NCI-H510A treated with DMSO at 0.1 percent for 48 hours (cell line): ENCODE results near the gene ROBO1.

Experiments used
- DNase-seq: peaks from one replicate; lab custom pipeline; 2025; lab: John Stamatoyannopoulos, UW

The ROBO1 gene

GRCh38 chr3:78976200-78976599 is 791.6 kb downstream of the ROBO1 start:
- no peak for DNase-seq

GRCh38 chr3:78974181-78974790 is 793.5 kb downstream of the ROBO1 start:
- DNase-seq, result no peak

- DNase-seq, result no peak
Observed at GRCh38 chr3:78972617-78973301, 795.0 kb downstream of the ROBO1 start.

GRCh38 chr3:78970656-78971055 is 797.1 kb downstream of the ROBO1 start:
- DNase-seq, result no peak

GRCh38 chr3:78969483-78969882 is 798.3 kb downstream of the ROBO1 start:
- no peak for DNase-seq

- no peak for DNase-seq
Observed at GRCh38 chr3:78967061-78967460, 800.7 kb downstream of the ROBO1 start.

- DNase-seq, result no peak
Observed at GRCh38 chr3:78963771-78964170, 804.0 kb downstream of the ROBO1 start.

- DNase-seq, result no peak
Observed at GRCh38 chr3:78957456-78957855, 810.3 kb downstream of the ROBO1 start.

GRCh38 chr3:78951342-78951945 is 816.4 kb downstream of the ROBO1 start:
- DNase-seq, result peak; percentile 6

- DNase-seq, result no peak
Observed at GRCh38 chr3:78941587-78941986, 826.2 kb downstream of the ROBO1 start.

GRCh38 chr3:78940626-78941025 is 827.2 kb downstream of the ROBO1 start:
- no peak for DNase-seq

GRCh38 chr3:78940128-78940527 is 827.7 kb downstream of the ROBO1 start:
- peak; percentile 28 for DNase-seq

- DNase-seq, result peak; percentile 19
Observed at GRCh38 chr3:78937475-78937874, 830.3 kb downstream of the ROBO1 start.

- DNase-seq, result no peak
Observed at GRCh38 chr3:78927759-78928158, 840.0 kb downstream of the ROBO1 start.

- DNase-seq, result no peak
Observed at GRCh38 chr3:78926523-78926922, 841.3 kb downstream of the ROBO1 start.

- DNase-seq, result no peak
Observed at GRCh38 chr3:78924711-78925110, 843.1 kb downstream of the ROBO1 start.

- DNase-seq, result no peak
Observed at GRCh38 chr3:78919021-78919755, 848.6 kb downstream of the ROBO1 start.

- DNase-seq, result no peak
Observed at GRCh38 chr3:78918361-78919020, 849.3 kb downstream of the ROBO1 start.

- no peak for DNase-seq
Observed at GRCh38 chr3:78917536-78917935, 850.3 kb downstream of the ROBO1 start.

GRCh38 chr3:78913711-78914110 is 854.1 kb downstream of the ROBO1 start:
- DNase-seq, result no peak

- no peak for DNase-seq
Observed at GRCh38 chr3:78912687-78913086, 855.1 kb downstream of the ROBO1 start.

GRCh38 chr3:78912259-78912658 is 855.5 kb downstream of the ROBO1 start:
- no peak for DNase-seq
